GM08714 (cell line): Measurements from ENCODE around the gene NCK2.

Experiments used
- H3K4me3 ChIP-seq: fragments of 200-500 bp; sonication (Bioruptor generic); 2 replicates; pipeline ENCODE4 v1.5.1; 2014; ENCODE audit warnings: mild to moderate bottlenecking, low read length, inconsistent platforms
- ZNF274 ChIP-seq: IDR thresholded peaks from 2 replicates; pipeline ENCODE4 v1.6.1; 2012; ENCODE audit warnings: mild to moderate bottlenecking, low read depth, low read length

NCK2 gene

DNA sequence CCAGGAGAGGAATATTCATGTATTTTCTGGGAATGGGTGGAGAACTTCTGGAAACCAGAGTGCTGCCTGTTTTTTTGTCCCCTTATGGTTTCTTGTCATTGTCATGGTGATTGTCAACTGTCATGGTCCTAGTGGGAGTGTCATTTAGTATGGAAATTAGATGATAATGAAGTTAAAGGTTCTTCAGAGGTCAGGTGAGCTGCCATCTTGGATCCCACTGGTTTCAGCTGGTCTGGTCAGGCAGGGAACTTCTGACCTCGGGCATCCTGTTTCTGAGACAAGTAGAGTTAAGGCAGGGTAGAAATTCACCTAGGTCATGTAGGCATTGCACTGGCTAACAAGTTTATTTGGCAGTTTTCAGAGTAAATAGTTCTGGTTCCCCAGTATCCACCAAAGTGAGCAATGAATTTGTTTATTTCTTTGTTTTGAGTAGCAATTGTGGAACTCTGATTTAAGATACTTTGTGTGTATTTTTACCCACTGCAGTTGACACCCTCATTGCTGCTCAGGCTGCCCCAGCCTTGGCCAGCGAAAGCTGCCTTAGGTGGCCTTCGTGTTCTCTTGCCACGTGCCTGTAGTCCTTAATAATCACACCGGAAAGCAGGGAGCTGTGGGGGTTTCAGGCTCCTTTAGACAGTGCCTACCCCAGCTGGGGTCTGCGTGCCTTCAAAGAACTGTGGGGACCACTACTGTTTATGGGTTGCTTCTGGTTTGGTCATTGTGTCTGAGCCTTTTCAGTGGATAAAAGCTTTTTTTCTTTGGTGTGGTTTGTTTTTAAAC is 48.7 kb downstream of the NCK2 start:
- TF ChIP-seq ZNF274, result no peak
- no peak overlapping the region for H3K4me3 ChIP-seq

DNA sequence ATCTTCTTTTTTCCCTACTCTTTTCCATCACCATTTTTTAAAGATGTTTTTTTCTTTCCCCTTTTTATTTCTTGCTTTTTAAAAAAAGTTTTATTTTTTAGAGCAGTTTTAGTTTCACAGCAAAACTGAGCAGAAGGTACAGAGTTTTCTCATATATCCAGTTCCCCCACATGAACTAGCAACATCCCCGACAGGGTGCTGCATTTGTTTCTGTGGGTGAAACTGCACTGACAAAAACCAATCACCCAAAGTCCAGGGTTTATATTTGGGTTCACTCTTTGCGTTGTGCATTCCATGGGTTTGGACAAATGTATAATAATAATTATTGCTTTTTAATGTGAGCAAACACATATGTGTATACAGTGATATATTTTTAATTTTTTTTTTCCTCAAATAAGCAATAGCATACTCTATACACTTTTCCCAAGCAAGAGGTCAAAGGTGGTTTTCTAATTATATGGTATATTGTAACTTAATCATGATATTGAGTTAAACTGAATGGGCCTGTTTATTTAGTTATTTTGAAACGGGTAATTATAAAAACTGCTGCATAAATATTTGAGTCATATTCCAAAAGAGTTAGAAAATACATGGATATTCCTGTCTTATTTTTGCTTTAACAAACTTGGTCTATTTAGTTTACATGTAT is 50.3 kb downstream of the NCK2 start:
- TF ChIP-seq ZNF274, result no peak
- peak overlapping the region; percentile 51; the same call in 1 of the 2 replicates for H3K4me3 ChIP-seq

DNA sequence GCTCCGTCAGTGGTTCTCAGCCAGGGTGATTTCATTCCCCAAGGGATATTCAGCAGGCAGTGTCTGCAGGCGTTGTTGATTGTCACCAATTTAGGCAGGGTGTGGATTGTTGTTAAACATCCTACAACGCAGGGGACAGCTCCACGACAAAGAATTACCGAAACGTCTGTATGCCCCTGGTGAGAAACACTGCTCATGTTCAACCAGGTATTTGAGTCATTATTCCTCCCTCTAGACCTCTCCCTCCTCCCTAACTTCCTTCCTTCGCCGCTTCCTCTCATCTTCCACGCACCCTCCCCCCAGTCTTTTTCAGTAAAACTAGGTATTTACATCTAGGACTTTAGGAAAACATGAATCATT is 50.8 kb downstream of the NCK2 start:
- no peak for TF ChIP-seq ZNF274
- H3K4me3 ChIP-seq, result peak overlapping the region; percentile 51; the same call in 1 of the 2 replicates

DNA sequence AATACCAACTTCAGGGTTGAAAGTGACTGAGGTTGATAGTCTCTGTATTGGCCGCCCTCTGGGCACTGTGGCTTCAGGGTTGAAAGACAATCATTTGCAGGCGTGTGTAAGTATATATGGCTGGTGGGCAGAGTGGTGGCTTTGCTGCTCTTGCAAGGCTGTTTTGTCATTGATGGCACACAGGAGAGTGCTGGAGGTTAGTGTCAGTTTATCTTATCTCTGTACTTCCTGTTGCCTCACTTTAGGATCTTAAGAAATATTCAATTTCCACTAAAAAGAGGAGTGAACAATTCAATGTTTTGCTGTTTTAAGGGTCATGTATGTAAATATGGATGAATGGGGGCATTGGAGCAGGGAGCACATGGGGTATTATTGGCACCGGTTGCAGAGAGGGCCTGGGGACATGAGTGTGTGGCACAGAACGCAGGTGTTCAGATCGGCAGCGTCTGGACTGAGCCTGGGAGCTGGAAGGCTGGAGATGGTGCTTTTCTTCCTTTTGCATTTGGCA is 51.5 kb downstream of the NCK2 start:
- peak overlapping the region; percentile 51; the same call in 1 of the 2 replicates for H3K4me3 ChIP-seq
- TF ChIP-seq ZNF274, result no peak

DNA sequence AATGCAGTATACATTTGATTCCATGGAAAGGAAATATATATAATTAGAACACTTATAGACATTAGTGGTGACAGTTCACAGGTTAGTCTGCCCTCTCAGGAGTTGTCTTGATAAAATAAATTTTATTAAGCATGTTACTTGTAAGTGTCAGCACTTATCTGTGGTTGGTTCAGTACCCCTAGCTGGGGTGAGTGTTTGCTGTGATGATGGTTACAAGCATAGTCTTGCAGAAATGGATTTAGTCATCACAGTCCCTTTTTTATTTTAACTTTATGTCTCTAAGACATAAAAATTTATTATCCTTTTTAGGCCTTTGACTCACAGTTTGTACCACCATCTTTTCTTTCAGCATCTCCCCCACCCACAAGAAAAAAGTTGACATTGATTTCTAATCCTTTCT is 52.1 kb downstream of the NCK2 start:
- TF ChIP-seq ZNF274, result no peak
- H3K4me3 ChIP-seq, result no peak overlapping the region

DNA sequence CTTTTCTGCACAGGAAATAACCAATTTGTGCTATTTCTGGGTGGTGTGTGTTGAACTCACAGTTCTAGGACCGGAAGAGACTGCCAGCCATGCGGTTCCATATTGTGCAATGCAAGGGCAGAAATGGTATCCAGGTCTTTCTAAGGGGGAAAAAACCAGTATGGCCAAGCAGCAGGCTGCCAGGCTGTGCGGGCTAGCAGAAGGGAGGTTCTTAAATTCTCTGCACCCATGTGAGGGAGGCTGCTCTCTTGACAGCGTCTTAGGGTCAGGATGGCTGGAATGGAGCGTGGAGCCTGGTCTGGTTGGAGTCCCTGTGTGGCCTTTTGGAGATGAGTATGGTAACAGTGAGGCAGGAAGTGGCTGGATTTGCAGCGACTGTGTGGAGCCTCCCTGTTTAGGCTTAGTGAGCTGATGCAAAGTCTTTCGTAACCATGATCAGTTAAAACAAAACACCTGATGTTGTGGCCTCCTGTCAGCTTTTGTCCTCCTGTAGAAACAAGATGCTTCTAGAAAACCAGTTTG is 52.6 kb downstream of the NCK2 start:
- H3K4me3 ChIP-seq, result peak overlapping the region; percentile 45; the same call in 1 of the 2 replicates
- no peak for TF ChIP-seq ZNF274

DNA sequence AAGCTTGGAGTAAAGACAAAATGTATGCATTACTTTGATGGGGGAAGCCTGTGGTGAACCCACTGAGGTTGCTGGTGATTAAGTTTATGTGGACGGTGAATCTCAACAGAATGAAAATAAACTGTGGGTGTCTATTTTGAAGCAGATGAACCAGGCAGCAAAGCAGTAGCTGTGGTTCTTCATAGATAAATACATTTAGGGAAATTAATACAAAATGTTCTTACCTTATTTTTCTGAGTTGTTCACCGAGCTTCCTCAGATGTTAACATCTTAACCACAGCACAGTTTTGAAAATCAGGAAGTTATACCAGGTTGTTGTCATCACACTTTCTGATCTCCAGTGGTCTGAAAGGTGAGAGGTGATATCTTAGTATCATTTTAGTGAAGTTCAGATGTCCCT is 53.9 kb downstream of the NCK2 start:
- no peak for TF ChIP-seq ZNF274
- H3K4me3 ChIP-seq, result no peak overlapping the region

DNA sequence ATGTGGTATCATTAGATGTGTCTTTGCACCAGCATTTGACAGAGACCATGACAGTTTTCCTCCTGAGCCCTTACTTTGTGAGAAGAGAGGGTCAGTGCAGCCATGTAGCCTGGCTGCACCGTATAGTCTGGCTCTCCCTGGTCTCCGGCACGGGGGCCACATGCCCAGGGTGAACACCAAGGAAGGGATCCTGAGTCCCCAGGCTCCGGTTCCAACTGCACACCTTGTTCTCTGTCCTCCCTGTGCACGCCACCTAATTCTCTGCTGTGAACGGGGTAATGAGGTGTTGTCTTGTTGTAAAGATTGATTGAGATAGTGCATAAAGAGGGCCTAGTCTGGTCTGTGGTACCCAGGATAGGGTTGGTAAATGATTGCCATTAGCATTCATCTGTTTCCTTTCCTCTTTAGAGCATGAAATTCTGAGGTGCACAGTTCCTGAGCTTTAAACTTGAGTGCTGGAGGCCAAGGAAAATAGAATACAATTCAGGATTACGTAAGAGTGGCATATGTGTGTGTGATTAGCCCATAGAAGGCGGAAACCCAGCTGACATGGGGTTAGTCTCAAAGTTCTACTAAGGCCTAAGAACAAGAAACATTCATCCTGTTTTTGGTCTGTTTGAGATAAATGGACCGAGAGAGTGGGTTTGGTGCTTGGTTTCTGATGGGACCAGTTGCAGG is 55.5 kb downstream of the NCK2 start:
- H3K4me3 ChIP-seq, result no peak overlapping the region; the same call in 1 of the 2 replicates
- no peak for TF ChIP-seq ZNF274

DNA sequence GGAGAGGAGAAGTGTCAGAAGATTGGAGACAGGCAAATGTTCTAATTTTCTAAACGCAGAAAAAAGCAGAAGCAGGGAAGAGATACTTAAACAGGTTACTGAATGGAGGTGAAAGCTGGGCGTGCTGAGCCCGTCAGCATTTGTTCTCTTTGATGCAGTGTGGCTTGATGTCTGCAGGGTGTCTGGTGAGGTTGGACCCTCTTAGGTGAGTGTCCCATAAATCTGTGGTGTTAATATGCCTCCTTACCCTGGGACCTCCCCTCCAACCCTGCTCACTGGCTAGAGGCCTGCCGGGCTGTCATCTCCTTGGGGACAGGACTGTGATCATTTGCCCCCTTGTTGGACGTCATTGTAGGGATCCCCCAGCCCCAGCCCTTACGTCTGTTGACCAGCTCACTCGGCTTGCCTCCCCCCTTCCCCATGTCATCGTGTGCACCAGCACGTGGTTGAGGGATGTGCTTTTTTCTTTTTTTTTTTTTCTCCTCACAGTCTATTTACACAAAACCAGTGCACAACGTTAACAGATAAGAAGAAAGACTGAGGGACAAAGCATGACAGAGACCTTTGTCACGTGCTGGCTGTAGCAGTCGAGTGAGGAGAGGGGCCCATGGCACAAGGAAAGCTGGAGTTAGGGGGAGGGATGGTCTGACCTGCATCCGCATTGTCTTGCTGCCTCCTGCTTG is 56.4 kb downstream of the NCK2 start:
- H3K4me3 ChIP-seq, result peak overlapping the region; percentile 3; the same call in 1 of the 2 replicates
- no peak for TF ChIP-seq ZNF274

DNA sequence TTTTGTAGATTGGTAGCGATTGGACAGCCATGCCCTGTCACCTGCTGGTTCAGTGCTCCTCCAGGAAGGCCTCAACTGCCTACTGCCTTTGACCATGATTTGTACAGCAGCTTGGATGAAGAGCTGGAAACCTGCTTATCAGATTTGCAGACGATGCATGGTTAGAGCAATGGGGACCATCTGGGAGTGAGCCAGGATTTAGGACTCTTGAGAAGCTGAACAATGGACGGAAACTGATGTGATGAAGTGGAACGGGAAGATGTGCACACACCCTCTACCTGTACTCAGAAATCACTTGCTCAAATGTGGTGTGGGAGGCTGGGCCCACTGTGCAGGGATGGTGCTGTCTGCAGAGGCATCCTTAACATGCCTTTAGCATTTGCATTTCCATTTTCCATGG is 57.2 kb downstream of the NCK2 start:
- no peak overlapping the region for H3K4me3 ChIP-seq
- TF ChIP-seq ZNF274, result no peak

DNA sequence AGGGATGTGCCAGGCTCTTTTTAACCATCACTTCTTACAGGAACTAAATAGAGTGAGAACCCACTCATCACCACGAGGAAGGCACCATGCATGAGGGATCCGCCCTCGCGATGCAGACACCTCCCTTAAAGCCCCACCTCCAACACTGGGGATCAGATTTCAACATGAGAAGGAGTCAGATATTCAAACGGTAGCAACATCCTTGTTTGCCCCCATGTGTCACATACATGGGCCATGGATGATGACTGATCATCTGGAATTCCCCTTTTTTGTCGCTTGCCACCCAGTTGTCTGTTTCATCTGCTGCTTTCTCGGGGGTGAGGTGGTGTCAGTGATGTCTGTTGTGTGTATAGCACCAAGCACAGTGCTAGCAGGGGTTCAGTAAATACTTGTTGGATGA is 57.9 kb downstream of the NCK2 start:
- no peak for TF ChIP-seq ZNF274
- no peak overlapping the region; the same call in 1 of the 2 replicates for H3K4me3 ChIP-seq

DNA sequence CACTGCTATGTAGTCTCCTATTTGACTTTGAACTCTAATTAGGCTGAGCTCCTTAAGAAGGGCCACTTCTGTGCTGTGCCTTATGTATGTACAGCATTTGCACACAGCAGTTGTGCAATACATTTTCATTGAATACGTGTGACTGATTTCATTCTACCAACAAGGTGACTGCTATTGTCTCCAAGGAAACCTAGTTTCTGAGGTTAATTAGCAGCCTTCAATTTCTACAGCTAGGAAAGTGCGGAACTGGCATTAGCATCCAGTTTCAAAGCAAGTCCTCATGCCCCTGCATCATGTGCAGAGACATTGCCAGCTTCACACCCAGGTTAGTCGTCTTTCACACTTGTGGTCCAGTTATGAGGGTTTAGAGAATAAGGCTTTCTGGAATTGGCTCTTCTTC is 58.6 kb downstream of the NCK2 start:
- H3K4me3 ChIP-seq, result no peak overlapping the region
- TF ChIP-seq ZNF274, result no peak

DNA sequence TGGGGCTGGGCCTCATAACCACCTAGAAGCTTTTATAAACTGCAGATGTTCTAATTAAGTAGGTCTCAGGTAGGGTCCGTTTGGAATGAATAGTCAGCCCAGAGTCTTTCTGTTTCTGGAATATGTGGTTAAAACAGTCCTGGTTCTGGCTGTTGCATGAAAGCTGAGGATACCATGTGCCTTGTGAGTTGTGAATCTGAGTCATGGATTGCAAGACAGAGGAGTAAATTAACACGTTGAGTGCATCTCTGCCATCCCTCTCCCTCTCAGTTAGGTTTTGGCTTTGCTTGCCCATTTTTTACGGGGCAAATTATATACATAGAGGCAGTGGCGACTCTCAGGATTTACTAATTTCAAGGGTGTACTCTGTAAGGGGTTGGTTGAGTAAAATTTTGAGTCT is 59.1 kb downstream of the NCK2 start:
- H3K4me3 ChIP-seq, result no peak overlapping the region
- TF ChIP-seq ZNF274, result no peak

DNA sequence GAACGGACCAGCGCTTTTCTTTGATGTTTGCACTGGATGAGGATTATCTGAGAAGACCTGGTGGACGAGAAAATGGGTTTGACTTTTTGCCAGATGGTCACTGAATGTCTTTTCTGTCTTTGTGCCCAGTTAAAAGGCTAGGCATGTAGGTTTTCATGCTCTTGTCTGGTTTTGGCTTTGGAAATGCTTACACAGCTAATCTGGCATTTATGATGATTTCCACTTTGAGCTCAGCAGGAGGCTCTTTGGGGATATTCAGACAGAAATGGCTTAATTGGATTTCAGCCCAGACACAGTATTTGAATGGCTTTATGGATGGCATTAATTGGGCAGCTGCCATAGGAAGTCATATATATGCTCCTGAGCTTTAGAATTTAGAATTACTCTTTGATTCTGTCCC is 59.6 kb downstream of the NCK2 start:
- TF ChIP-seq ZNF274, result no peak
- H3K4me3 ChIP-seq, result no peak overlapping the region
